RWPE2 (cell line): Measurements from ENCODE around the gene PLA2G4D.
"Not testable (repeated sequence)": the region's sequence is repeated elsewhere in the genome, so short reads cannot be mapped to it uniquely, and the experiment has no call there.

Experiments
- ATAC-seq: fragments of 200-7000 bp; cut with Tn5 transposase; 3 replicates; pipeline ENCODE4 v1.9.1; 2021; ENCODE audit warnings: low read depth
- DNase-seq: peaks from one replicate; pipeline ENCODE4 v3.0.0-alpha.2; 2020; ENCODE audit warnings: low spot score
- H3K27ac ChIP-seq: fragments of 450-650 bp; 2 replicates; pipeline ENCODE4 v1.5.1; 2017; ENCODE audit warnings: mild to moderate bottlenecking; ENCODE audit not compliant: poor library complexity, severe bottlenecking
- H3K27me3 ChIP-seq: fragments of 250-450 bp; sonication (Bioruptor Pico); 2 replicates; pipeline ENCODE4 v1.5.1; 2021; ENCODE audit warnings: mild to moderate bottlenecking, moderate library complexity; ENCODE audit not compliant: insufficient read depth, poor library complexity, severe bottlenecking
- H3K36me3 ChIP-seq: fragments of 250-450 bp; sonication (Bioruptor Pico); 2 replicates; pipeline ENCODE4 v1.5.1; 2020; ENCODE audit warnings: low read depth, mild to moderate bottlenecking, moderate library complexity
- H3K4me1 ChIP-seq: fragments of 250-450 bp; sonication (Bioruptor Pico); 2 replicates; pipeline ENCODE4 v1.5.1; 2021; ENCODE audit warnings: mild to moderate bottlenecking, moderate library complexity; ENCODE audit not compliant: insufficient read depth, poor library complexity, severe bottlenecking
- H3K4me3 ChIP-seq: fragments of 250-450 bp; sonication (Bioruptor Pico); 2 replicates; pipeline ENCODE4 v1.5.1; 2021; ENCODE audit warnings: mild to moderate bottlenecking, moderate library complexity; ENCODE audit not compliant: severe bottlenecking
- H3K9me3 ChIP-seq: fragments of 250-450 bp; sonication (Bioruptor Pico); 2 replicates; pipeline ENCODE4 v1.5.1; 2021; ENCODE audit warnings: mild to moderate bottlenecking, moderate library complexity; ENCODE audit not compliant: severe bottlenecking
- TF ChIP-seq, protein P1 (sequence below): fragments of 450-650 bp; IDR thresholded peaks from one replicate; pipeline ENCODE4 v1.5.1; 2017; ENCODE audit warnings: mild to moderate bottlenecking, moderate library complexity; ENCODE audit not compliant: poor library complexity, severe bottlenecking

PLA2G4D gene

GRCh38 chr15:42097018-42097417 is 2.7 kb upstream of the PLA2G4D start:
- peaks cover 37% of the 10 kb centered on the region for H3K4me1 ChIP-seq
- no peaks in the 10 kb centered on the region for H3K36me3 ChIP-seq
- H3K27me3 ChIP-seq = no peaks in the 10 kb centered on the region
- ATAC-seq (no peak), DNase-seq (no peak)
- no peak overlapping the region for H3K27ac ChIP-seq
- TF ChIP-seq, protein P1, sequence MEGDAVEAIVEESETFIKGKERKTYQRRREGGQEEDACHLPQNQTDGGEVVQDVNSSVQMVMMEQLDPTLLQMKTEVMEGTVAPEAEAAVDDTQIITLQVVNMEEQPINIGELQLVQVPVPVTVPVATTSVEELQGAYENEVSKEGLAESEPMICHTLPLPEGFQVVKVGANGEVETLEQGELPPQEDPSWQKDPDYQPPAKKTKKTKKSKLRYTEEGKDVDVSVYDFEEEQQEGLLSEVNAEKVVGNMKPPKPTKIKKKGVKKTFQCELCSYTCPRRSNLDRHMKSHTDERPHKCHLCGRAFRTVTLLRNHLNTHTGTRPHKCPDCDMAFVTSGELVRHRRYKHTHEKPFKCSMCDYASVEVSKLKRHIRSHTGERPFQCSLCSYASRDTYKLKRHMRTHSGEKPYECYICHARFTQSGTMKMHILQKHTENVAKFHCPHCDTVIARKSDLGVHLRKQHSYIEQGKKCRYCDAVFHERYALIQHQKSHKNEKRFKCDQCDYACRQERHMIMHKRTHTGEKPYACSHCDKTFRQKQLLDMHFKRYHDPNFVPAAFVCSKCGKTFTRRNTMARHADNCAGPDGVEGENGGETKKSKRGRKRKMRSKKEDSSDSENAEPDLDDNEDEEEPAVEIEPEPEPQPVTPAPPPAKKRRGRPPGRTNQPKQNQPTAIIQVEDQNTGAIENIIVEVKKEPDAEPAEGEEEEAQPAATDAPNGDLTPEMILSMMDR = no peak
- H3K4me3 ChIP-seq = no peak overlapping the region
- no peaks in the 10 kb centered on the region for H3K9me3 ChIP-seq

GRCh38 chr15:42093966-42094365 is 396 bp downstream of the PLA2G4D start:
- Histone ChIP-seq H3K9me3 (no peaks in the 10 kb centered on the region), H3K27me3 (no peaks in the 10 kb centered on the region), H3K27ac (no peak overlapping the region), H3K4me1 (peaks cover 35% of the 10 kb centered on the region), H3K4me3 (no peak overlapping the region), H3K36me3 (no peaks in the 10 kb centered on the region)
- no peak for DNase-seq
- TF ChIP-seq, protein P1 = no peak
- no peak for ATAC-seq

DNA sequence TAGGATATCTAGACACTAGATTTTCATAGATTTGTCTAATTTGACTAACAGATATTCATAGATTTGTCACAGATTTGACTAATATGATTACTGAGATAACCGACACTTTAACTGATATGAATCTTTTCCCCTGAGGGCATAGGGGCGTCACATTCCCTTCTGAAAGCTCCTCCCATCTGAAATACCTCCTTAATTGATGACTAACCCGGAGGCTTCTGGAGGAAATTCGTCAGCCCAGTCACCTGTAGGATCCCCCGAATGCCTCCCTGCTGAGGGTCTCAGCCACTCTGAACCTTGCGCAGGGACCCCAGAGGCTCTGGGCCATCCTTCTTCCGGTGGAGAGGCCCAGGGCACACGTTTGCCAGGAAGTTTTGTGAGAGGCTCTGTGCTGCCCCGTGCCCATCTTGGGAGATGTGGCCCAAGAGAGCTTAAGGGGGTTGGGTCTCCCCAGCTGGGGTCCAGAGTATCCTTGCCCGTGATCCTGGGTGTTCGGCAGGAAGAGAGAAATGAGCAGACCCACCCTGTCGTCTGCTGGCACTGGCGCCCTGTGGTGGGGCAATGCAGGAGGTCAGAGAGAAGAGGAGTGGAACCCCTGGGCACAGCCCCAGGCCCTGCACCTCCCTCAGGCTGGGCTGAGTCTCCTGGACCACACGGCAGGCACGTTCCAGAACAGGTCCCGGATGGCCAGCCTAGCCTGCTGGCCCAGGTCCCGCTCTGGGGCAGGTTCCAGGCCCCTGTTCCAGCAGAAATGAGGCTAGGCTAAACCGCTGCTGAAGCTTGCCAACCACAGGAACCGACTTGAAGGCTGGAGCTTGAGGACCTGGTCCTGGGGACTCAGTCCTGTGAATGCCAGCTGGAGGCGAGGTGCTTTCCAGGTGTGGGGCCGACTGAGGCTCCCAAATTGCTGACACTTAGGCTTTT is 1.7 kb downstream of the PLA2G4D start:
- H3K27me3 ChIP-seq = no peaks in the 10 kb centered on the region
- ATAC-seq (peak; percentile 84), DNase-seq (peak; percentile 84)
- H3K9me3 ChIP-seq = no peaks in the 10 kb centered on the region
- no peak overlapping the region for H3K4me3 ChIP-seq
- peak overlapping the region; percentile 38 for H3K27ac ChIP-seq
- no peaks in the 10 kb centered on the region for H3K36me3 ChIP-seq
- H3K4me1 ChIP-seq = peaks cover 35% of the 10 kb centered on the region
- TF ChIP-seq, protein P1 = no peak

DNA sequence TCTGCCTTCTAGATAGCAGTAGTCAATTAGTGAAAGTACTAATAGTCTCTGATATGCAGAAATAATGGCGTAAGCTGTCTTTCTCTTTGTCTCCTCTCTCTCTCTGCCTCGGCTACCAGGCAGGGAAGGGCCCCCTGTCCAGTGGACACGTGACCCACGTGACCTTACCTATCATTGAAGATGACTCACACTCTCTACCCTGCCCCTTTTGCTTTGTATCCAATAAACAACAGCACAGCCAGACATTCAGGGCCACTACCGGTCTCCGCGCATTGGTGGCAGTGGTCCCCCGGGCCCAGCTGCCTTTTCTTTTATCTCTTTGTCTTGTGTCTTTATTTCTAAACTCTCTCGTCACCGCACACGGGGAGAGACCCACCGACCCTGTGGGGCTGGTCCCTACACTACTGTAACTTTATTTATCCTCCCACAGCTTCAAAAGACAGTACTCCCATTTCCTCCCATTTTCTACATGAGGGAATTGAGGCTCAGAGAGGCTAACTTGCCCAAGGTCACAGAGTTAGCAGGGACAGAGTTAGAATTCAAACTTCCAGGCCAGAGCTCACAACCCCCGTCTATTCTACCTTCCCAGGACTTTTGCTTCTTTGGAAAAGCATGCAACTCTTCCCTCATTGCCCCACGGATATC is 2.5 kb downstream of the PLA2G4D start:
- H3K4me1 ChIP-seq = peaks cover 35% of the 10 kb centered on the region
- H3K9me3 ChIP-seq, DNase-seq, H3K4me3 ChIP-seq, H3K27me3 ChIP-seq, H3K36me3 ChIP-seq: not testable (repeated sequence)
- H3K27ac ChIP-seq = peak overlapping the region; percentile 38
- peak; percentile 17; the same call in 1 of the 3 replicates for ATAC-seq

GRCh38 chr15:42090781-42091180 is 3.6 kb downstream of the PLA2G4D start:
- H3K27ac ChIP-seq = no peak overlapping the region
- ATAC-seq (no peak), DNase-seq (no peak)
- H3K9me3 ChIP-seq = no peaks in the 10 kb centered on the region
- peaks cover 35% of the 10 kb centered on the region for H3K4me1 ChIP-seq
- TF ChIP-seq, protein P1 = no peak
- no peaks in the 10 kb centered on the region for H3K36me3 ChIP-seq
- H3K4me3 ChIP-seq = no peak overlapping the region
- H3K27me3 ChIP-seq = no peaks in the 10 kb centered on the region
